Caco-2 (cell line): ENCODE results near the gene FANCB. TPM values are rescaled to one million over a fixed set of nuclear protein-coding genes. Genes with fewer than 3 reads are reported as not detected.

Source experiments
- BruUV-seq: library from RNA; stranded (reverse); fragments of 400-500 nt; replicated peaks from 2 replicates; lab custom pipeline; 2021; lab: Mats Ljungman, UMichigan
- CTCF ChIA-PET: fragments of 300-600 bp; sonication (Branson Sonifier 250); formaldehyde crosslinking; loops from one replicate; lab custom pipeline; 2022; ENCODE audit warnings: antibody characterized with exemption; lab: Charles Lee
- POLR2A ChIA-PET: fragments of 300-600 bp; sonication (Branson Sonifier 250); formaldehyde crosslinking; loops from one replicate; lab custom pipeline; 2022; ENCODE audit warnings: antibody characterized with exemption; lab: Charles Lee
- DNase-seq, 2 experiments: peaks; one replicate each; pipeline versions ENCODE4 v3.0.0 to v3.0.0-alpha.2; 2020 to 2022
- H3K27me3 ChIP-seq: replicated peaks from 2 replicates; pipeline ENCODE4 v1.6.0; 2011; ENCODE audit warnings: low read length; ENCODE audit not compliant: control insufficient read depth, insufficient read depth
- H3K36me3 ChIP-seq: 2 replicates; pipeline ENCODE4 v1.5.1; 2011; ENCODE audit warnings: low read length; ENCODE audit not compliant: control insufficient read depth, insufficient read depth
- H3K4me1 ChIP-seq: fragments of 250-450 bp; sonication (Bioruptor Pico); 2 replicates; pipeline ENCODE4 v1.5.1; 2020; ENCODE audit warnings: mild to moderate bottlenecking
- H3K4me3 ChIP-seq: 2 replicates; pipeline ENCODE4 v1.5.1; 2011; ENCODE audit warnings: low read depth, mild to moderate bottlenecking, control low read depth, low read length
- H3K9me3 ChIP-seq: fragments of 250-450 bp; sonication (Bioruptor Pico); 2 replicates; pipeline ENCODE4 v1.5.1; 2020; ENCODE audit warnings: mild to moderate bottlenecking, moderate library complexity
- H3K27ac Mint-ChIP-seq: one replicate; pipeline ENCODE4 v1.8.0; 2022; ENCODE audit warnings: mixed read lengths; ENCODE audit not compliant: unreplicated experiment
- H3K27me3 Mint-ChIP-seq: one replicate; pipeline ENCODE4 v1.8.0; 2022; ENCODE audit warnings: mixed read lengths; ENCODE audit not compliant: insufficient read depth, unreplicated experiment
- H3K36me3 Mint-ChIP-seq: one replicate; pipeline ENCODE4 v1.8.0; 2022; ENCODE audit warnings: mild to moderate bottlenecking, mixed read lengths; ENCODE audit not compliant: insufficient read depth, unreplicated experiment
- H3K4me1 Mint-ChIP-seq: one replicate; pipeline ENCODE4 v1.8.0; 2022; ENCODE audit warnings: low read depth, mixed read lengths; ENCODE audit not compliant: unreplicated experiment
- H3K4me3 Mint-ChIP-seq: one replicate; pipeline ENCODE4 v1.8.0; 2022; ENCODE audit warnings: mild to moderate bottlenecking, moderate library complexity, mixed read lengths; ENCODE audit not compliant: unreplicated experiment
- H3K9me3 Mint-ChIP-seq: one replicate; pipeline ENCODE4 v1.8.0; 2022; ENCODE audit warnings: mixed read lengths; ENCODE audit not compliant: unreplicated experiment
- CTCF ChIP-seq, 2 experiments: fragments of 200-600 bp in 1 of 2; IDR thresholded peaks; 1 replicate in 1 of 2; 2 replicates in 1 of 2; pipeline versions ENCODE4 v1.5.1 to v1.8.0; 2011 to 2022; ENCODE audit warnings: antibody characterized with exemption in 1 of 2, control low read depth in 1 of 2, inconsistent platforms in 1 of 2, low read depth in 1 of 2, low read length in 1 of 2, mild to moderate bottlenecking in 1 of 2, moderate library complexity in 1 of 2; ENCODE audit not compliant: insufficient read depth in 1 of 2, severe bottlenecking in 1 of 2, unreplicated experiment in 1 of 2
- intact Hi-C: fragments of 100-400 bp; cut with micrococcal nuclease; formaldehyde crosslinking; loops from one replicate; pipeline ENCODE4 v1.10.0; 2022; ENCODE audit not compliant: unreplicated experiment
- total RNA-seq: library from RNA; stranded (reverse); gene quantifications from 2 replicates; pipeline ENCODE4 v1.2.3, GENCODE V29; 2022

The FANCB gene
- total RNA-seq, 1 experiment from 2014 or later = 8.1 TPM

- Histone ChIP-seq H3K4me1 (no peaks in the 10 kb centered on the region), H3K9me3 (no peaks in the 10 kb centered on the region), H3K27me3 (no peaks in the 10 kb centered on the region), H3K36me3 (no peaks in the 10 kb centered on the region), H3K4me3 (no peak overlapping the region)
- DNase-seq = no peak
- H3K9me3 Mint-ChIP-seq = peaks cover 9% of the 10 kb centered on the region
- no peaks in the 10 kb centered on the region for H3K27me3 Mint-ChIP-seq
- H3K36me3 Mint-ChIP-seq = no peaks in the 10 kb centered on the region
- no peak for TF ChIP-seq CTCF (IDR thresholded peaks at IDR 0.05; ENCODE audit: insufficient read depth in 1 of 2, low read depth in 1 of 2, low read length in 1 of 2, severe bottlenecking in 1 of 2, unreplicated experiment in 1 of 2)
- CTCF ChIA-PET = no interaction called here
- POLR2A ChIA-PET = no interaction called here
- intact Hi-C loops = no loop called here
- H3K4me3 Mint-ChIP-seq = no peak overlapping the region
- BruUV-seq = no TSS peak
- H3K4me1 Mint-ChIP-seq = no peaks in the 10 kb centered on the region
- no peak overlapping the region for H3K27ac Mint-ChIP-seq
These were observed 74.0 kb downstream of the FANCB start for GRCh38 chrX:14798805-14799397.

Other genes starting within 250 kb of the FANCB start
- 13.0 and 13.8 TPM in 2 replicates for gene MOSPD2, start 352 bp upstream of the FANCB start, total RNA-seq